GM19438 (cell line): ENCODE measurements around the gene SLCO1C1.
"Not testable (repeated sequence)": the region's sequence is repeated elsewhere in the genome, so short reads cannot be mapped to it uniquely, and the experiment has no call there.

Experiments used
- ATAC-seq: cut with Tn5 transposase; IDR thresholded peaks from one replicate; pipeline ENCODE4 v1.9.1; 2021; ENCODE audit warnings: low read depth; ENCODE audit not compliant: unreplicated experiment

SLCO1C1 gene

DNA sequence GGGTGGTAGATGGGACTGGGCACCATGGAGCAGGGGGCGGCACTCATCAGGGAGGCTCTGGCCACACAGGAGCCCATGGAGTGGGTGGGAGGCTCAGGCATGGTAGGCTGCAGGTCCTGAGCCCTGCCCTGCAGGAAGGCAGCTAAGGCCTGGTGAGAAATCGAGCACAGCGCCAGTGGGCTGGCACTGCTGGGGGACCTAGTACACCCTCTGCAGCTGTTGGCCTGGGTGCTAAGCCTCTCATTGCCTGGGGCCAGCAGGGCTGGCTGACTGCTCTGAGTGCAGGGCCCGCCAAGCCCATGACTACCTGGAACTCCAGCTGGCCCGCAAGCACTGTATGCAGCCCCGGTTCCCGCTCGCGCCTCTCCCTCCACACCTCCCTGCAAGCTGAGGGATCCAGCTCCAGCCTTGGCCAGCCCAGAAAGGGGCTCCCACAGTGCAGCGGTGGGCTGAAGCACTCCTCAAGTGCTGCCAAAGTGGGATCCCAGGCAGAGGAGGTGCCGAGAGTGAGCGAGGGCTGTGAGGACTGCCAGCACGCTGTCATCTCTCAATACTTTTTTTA, 88.7 kb downstream of the SLCO1C1 start:
- ATAC-seq = not testable (repeated sequence)

GRCh38 chr12:20792971-20793370, 97.8 kb downstream of the SLCO1C1 start:
- no peak for ATAC-seq

DNA sequence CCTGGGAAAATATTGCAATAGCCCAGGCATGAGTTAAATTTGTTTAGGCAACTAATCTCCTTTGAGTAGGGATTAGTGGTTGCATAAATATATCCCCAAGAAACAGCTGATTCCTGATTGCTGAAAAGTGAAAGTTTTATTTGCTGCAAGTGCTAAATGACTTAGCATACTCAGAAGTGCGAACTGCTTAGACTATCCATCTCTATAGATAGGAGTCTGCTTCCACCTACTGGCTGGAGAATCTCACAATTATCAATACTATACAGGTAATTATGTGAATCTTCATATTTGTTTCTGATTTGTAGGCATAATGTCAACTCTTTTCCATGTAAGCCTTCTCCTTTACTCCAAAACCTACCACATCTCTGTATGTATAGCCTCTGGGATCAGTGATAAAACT, 103.4 kb downstream of the SLCO1C1 start:
- no peak for ATAC-seq

DNA sequence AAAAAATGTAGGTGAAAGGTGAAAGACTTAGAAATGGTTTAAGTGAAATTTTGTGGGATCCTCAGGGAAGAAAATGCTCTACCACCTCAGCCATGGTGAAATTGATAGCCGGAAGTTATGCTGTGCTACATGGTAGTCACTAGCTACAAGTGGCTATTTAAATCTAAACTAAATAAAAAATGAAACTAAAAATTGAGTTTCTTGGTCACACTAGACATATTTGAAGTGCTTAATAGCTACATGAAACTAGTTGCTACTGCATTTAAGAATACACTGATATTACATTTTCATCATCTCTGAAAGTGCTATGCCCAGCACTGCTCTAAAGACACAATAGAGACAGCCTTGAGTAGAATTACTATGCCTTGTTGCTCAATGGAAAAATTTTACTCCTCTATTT, 105.0 kb downstream of the SLCO1C1 start:
- ATAC-seq = no peak

GRCh38 chr12:20801035-20801434, 105.9 kb downstream of the SLCO1C1 start:
- no peak for ATAC-seq
